Inflammatory macrophage treated with lipopolysaccharide for 4 hours (primary cell): ENCODE measurements around the gene TENT4B.
A peak's percentile ranks its signal among the peaks of the same experiment; 100 is the strongest.

ENCODE experiments used
- DNase-seq: peaks from one replicate; pipeline ENCODE4 v3.0.0-alpha.2; 2020

The TENT4B gene

DNA sequence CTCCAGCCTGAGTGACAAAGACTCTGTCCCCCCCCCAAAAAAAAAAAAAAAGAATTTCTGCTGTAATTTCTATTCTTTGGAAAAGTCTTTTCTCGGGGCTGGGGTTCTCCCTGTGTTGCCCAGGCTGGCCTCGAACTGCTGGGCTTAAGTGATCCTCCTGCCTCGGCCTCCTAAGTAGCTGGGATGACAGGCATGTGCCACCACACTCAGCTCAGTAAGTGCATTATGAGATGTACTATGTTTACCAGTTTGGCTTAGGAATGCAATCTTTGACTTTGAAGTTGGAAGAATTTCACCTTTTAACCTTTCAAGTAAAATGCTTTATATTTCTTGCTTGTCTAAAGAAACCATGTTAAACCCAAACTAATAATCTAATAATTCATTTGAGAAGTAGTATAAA, 85.2 kb downstream of the TENT4B start:
- DNase-seq: no peak

DNA sequence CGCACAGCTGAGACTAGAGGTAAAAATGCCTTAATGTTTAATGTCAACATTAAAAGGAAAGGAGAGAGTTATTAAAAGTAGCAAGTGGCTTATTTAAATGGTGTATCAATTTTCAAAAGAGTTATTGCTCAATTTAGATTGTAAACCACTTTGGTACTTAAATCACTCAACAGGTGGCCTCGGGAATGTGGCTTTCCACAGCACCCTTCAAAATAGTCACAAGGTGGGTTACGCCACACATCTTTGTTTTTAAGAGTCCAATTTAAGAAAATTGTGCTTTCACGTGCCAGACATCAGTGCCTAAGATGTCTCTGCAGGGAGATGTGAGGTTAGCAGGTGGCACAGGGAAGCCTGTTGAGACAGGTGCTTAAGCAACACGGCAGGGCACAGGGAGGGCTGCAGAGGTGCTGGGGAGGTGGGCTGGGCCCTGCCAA, 85.8 kb downstream of the TENT4B start:
- DNase-seq: no peak

DNA sequence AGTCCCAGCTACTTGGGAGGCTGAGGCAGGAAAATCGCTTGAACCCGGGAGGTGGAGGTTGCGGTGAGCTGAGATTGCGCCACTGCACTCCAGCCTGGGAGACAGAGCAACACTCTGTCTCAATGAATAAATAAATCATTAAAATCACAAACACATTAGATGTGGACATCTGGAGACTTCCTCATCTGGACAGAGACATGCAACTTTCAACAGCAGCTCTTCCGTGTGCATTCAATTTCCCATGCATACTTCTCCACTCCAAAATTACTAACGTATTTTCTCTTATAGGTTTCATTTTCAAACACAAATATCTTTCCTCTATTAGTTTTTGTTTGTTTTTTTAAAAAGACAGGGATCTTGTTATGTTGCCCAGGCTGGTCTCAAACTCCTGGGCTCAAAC, 89.9 kb downstream of the TENT4B start:
- DNase-seq: peak; percentile 67

DNA sequence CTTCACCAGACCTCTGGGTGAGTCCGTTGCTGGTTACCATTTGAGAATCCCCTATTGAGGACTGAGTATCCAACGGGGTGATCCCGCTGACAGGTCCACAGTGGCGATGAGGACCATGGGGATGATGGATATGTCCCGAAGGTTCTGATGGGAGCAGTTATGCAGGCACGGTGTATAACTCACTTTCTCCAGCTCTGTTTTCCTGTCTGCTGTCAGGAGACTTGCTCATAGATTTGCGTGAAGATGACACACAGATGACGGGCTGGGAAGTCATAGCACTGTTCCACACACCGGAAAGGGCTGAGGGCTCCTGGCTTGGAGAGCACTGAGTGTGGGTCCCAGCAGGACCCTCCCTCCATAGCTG, 91.0 kb downstream of the TENT4B start:
- DNase-seq: no peak

DNA sequence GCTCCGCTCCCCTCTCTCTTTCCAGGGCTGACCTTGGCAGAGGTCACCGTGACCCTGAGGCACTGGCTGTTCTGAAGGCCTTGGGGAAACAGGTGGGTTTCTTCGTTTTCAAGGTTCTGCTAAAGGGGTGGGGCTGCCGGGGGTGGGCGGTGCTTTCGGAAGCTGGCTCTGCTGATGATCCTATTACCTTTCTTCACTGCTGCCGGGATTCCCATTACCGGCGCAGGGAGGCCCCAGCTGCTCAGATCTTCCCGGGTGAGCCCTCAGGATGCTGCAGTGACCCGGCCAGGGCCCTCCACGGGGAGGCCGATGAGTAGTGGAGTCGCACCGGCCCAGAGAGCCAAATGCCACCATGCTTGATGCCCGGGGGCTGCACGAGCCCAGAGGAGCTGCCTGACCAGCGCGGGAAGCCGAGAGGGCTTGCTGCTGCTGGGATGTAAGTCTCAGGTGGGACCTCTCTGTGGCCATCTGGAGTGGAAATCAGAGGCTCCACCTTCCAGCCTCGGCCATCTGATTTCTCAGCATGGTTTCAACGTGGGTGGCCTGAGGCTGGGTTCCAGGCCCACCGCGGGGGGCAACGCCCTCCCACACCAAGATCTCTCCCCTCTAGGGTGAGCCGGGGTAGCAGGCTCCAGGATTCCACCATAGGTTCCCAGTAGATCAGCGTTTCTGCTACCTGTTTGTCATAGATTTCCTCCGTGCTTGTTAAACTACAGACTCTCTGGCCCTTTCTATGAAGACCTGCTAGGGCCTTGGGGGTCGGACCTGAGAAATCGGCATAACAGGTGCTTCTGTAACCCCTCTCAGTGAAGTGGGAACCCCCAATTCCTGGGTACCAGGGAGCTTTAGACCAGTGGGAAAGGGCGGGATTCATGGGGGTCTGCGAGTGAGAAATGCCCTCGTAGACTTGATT, 91.7 kb downstream of the TENT4B start:
- no peak for DNase-seq

DNA sequence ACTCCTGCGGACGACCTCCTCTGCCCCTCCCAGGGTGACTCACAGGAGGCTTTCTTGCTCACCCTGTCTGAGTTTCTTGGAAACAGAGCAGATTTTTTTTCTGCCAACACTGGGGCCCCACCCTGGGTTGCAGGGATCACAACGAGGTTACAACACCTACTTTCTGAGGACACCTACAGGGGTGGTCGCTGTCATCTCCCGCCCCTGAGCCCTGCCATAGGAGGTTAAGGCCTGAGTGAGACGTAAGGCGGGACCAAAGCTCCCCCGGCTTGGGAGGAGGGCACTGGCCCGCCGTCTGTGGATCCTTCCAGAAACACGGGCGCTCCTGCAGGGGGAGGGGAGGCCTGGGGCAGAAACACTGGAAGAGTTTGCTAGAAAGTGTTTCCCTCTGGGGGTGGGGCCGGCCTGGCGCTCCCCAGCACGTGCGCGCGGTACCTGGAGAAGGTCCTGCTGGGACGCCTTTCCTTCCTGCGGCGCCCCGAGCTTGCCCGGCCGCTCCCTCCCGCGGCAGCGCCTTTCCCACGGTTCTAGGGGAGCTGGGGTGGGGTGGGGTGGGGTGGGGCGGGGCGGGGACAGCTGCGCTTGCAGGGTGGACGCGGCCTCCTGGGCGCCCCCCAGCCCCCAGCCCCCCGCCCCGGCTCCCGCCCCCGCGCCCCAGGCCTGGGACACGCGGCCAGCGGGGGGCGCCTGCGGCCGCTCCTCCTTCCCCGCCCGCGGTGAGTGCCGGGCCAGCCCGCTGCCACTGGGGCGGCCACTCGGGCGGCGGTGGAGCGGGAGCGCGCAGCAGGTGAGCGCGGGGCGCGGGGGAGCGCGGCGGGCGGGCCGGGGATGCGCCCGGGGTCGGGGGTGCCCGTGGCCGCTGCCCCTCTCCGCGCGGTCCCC, 92.6 kb downstream of the TENT4B start:
- DNase-seq: peak; percentile 71

DNA sequence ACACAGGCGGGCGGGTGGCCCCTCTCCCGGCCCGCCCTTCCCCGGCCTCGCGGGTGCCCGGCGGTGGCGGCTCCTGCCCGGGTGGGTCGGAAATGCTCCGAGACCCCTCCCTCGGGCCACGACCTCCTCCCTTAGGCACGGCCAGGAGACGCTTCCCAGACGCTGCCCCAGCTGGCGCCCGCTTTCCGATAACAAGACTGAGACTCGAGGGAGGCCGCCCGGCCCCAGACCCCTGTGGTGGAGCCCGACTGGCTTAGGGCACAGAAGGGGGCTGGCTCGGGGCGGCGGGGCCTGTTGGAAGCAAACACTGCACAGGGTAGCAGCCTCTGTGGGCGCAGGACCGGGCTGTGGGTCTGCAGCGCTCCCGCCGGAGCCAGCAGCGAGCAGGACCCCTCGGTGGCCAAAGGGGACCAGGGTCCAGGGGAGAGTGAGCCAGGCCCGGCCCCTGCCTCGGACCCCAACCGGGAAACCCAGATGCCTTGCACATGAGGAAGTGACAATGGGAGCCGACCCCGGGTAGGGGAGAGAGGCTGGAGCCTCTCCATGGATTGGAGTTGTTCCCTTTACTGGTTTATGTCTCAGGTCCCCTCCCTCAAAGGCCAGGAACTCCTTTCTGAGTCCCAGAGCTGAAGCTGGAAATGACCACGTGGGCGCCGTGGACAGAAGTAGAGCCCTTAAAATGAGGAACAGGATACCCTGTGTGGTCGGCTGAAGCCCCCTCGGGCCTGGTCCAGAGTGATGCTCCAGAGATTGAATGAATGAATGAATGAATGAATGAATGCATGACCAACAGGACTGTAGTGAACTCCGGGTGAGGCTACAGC, 93.4 kb downstream of the TENT4B start:
- DNase-seq: peak; percentile 34

DNA sequence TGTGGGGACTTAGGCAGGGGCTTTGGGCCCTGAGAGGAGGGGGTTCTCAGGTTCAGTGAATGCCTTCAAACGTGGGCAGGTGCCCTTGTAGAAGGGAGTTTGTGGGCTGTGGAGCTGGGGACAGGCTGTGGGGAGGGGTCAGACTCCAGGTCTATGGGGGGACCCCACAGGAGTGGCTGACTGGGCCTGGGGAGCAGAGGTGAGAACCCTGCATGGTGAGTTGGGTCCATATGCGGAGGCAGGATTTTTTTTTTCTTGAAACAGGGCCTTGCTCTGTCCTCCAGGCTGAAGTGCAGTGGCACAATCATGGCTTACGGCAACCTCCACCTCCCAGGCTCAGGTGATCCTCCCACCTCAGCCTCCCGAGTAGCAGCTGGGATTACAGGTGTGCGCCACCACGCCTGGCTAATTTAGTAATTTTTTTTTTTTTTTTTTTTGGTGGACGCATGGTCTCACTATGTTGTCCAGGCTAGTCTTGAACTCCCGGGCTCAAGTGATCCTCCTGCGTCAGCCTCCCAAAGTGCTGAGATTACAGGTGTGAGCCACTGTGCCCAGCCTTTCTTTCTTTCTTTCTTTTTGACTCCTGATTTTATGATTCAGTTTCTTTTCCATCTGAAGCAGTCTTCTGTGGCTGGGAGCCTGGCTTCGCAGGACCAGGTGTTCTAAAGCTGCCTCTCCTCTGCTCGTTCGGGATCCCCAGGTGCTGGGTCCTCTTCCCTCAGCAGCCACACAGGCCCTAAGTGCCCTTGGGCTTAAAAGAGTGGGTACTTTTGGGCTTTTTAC, 94.2 kb downstream of the TENT4B start:
- no peak for DNase-seq

DNA sequence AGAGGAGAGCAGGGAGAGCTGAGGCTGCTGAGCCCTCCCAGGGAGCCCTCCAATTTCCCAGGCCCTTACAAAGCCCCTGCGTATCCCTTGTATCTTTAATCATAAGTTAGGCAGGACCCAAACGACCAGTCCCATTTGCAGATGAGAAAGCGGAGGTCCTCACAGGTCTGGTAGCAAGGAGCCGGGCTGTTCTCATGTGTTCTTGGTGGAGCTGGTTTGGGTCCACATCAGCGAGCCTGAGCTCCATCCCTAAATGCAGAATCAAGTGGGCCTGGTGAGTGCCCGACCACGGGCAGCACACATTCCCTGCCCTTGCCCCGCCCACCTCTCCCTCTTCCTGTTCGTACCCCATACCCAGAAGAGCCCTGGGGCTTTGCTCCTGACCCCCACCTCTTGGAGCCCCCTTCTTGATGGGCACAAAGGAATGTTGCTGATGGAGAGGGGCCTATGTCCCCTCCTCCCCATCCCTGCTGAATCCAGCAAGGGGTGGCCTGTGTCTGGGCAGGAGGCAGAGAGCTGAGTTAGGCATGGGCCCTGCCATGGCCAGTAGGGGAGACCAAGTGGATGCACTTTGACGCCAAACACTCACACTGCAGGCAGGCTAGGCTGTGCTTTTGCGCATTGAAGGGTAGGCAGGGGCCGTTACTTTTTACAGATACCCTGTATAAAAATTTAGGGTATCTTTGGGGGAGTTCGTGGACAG, 95.0 kb downstream of the TENT4B start:
- no peak for DNase-seq

DNA sequence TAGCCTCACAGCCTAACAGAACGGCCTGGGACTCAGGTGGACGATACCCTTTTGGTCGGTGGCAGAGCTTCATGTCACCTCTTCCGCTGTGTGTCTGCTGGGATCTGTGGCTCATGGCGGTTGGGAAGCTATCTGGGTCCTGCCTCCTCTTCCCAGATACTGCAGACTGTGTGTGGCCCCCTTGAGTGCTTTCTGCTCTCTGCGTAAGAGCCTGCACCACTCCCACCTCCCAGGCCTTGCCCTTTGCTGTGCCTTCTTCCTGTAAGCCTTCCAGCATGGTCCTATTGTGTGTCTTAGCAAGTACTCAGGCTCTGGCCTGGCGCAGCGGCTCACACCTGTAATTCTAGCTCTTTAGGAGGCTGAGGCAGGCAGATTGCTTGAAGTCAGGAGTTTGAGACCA, 95.7 kb downstream of the TENT4B start:
- no peak for DNase-seq

DNA sequence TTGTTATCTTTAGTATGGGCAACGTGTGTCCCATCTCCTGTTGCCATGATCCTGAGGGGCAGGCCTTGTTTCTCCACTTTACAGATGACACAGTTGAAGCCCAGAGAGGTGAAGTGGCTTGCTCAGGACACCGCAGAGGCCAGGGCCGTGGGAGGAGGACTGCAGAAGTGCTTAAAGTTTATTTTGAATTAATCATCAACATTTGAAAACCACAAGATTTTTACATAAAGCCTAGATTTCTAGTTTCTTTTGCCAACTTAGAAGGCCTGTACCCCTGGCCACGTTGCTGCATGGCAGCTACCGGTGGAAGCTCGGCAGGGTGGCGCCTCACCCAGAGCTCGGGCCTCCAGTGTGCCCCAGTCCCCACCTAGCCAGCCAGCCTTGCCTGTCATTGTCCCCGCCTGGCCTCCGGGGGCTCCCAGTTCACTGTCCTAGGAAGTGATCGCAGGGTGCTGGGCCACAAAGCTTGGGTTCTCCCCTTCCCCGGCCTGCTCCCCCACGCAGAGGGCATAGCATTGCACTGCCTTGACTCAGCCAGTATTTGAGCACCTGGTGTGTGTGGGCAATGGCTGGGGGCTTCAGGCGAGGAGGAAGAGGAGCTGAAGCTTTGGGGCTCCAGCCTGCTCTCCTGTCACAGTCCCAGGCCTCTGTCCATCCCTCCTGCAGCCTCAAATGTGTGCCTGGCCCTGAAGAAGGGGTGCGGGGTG, 98.4 kb downstream of the TENT4B start:
- DNase-seq: peak; percentile 76

DNA sequence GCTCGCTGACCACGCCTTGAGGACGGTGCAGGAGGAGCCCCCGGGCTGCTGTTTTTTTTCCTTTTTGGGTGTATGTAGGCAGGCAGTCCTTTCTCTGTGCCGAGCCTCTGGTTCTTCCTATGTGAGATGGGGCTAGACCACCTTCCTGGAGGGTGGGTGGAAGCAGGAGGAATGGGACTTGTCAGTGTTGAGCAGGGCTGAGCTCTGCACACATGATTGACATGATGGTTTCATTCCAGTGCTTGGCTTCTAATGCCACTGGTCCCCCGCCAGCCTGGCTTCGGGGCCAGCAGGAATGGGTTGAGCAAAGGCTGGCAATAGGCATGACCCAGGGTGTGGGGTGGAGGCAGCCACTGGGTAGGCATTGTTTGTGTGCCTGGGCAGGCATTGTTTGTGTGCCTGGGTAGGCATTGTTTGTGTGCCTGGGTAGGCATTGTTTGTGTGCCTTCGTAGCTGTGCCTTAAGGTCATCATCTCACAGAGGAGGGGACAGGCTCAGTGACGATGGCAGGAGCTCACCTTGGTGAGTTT, 99.0 kb downstream of the TENT4B start:
- no peak for DNase-seq

DNA sequence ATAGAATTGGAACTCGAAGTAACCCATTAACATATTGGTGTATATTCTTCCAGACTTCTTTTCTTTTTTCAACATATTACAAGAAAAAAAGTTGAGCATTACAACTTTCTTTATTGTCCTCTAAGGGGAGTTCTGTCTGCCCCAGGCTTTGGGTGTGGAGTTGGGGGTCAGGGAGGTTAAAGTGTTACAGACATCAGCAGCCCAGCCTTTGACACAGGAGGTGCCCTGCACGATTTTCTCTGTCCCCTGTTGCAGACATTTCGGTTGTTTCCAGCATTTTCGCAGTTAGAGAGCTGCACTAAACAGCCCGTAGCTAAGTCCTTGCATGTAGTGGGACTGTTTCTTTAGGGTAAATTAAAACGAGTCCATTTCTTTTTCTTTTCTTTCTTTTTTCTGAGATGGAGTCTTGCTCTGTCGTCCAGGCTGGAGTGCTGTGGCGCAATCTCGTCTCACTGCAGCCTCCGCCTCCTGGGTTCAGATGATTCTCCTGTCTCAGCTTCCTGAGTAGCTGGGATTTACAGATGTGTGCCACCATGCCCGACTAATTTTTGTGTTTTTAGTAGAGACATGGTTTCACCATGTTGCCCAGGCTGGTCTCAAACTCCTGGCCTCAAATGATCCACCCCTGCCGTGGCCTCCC, 99.9 kb downstream of the TENT4B start:
- no peak for DNase-seq

DNA sequence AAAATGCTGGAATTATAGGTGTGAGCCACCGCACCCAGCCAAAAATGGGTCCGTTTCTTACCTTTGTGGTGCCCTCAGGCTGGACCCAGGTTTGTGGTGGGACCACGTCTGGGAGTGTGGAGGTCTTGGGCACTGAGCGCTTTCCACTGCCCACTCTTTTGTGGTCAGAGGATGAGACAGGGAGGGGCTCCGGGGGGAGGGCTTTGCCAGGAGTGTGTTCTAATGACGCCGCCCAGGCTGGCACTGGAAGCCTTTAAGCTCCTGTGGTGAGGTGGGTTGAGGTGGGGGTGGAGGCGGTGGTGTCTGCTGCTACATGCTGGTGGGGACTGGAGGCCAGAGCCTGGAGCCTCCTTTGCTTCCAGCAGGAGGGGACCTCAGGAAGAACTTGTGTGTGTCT, 100.4 kb downstream of the TENT4B start:
- DNase-seq: no peak

DNA sequence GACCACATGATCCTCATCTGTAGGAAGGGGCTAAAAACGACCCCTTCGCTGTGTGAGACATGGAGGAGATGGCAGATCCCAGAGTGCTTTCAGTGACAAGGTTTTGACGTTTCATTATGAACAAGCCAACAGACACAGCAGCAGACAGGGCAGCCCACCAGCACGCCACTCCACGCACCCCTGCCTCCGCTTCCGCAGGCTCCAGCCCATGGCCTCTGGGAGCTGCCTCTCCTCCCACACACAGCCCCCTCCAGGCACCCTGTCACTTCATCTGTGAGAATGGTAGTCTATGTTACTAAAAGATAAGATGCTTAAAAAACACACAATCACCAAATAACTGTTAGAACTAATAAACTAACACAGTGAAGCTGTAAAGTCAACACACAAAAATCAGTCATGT, 101.0 kb downstream of the TENT4B start:
- no peak for DNase-seq

DNA sequence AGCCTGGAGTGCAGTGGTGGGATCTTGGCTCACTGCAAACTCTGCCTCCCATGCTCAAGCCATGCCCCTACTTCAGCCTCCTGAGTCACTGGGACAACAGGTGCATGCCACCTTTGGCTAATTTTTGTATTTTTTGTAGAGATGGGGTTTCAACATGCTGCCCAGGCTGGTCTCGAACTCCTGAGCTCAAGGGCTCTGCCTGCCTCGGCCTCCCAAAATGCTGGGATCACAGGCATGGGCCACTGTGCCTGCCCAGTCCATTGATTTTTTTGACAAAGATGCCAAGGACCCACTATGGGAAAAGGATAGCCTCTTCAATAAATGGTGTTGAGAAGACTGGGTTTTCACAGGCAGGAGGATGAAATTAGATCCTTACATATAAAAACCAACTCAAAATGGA, 102.4 kb downstream of the TENT4B start:
- DNase-seq: no peak

DNA sequence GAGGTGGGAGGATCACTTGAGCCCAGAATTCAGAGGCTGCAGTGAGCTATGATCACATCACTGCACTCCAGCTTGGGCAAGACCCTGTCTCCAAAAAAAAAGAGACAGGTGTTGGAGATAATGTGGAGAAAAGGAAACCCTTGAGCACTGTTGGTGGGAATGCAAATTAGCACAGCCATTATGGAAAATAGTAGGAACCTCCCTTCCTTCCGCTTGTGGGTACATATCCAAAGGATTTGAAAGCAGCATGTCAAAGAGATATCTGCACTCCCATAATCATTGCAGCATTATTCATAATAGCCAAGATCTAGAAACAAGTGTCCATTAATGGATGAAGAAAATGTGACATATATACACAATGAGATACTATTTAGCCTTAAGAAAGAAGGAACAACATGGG, 103.5 kb downstream of the TENT4B start:
- DNase-seq: no peak

DNA sequence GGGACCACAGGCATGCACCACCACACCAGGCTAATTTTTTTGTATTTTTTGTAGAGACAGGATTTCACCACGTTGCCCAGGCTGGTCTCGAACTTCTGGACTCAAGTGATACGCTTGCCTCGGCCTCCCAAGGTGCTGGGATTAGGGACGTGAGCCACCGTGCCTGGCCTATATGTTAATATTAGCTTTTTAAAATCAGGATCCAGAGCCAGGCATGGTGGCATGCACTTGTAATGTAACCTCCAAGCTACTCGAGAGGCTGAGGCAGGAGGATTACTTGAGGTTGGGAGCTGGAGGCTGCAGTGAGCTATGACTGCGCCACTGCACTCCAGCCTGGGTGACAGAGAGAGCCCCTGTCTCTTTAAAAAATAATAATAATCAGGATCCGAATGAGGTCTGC, 104.8 kb downstream of the TENT4B start:
- no peak for DNase-seq

DNA sequence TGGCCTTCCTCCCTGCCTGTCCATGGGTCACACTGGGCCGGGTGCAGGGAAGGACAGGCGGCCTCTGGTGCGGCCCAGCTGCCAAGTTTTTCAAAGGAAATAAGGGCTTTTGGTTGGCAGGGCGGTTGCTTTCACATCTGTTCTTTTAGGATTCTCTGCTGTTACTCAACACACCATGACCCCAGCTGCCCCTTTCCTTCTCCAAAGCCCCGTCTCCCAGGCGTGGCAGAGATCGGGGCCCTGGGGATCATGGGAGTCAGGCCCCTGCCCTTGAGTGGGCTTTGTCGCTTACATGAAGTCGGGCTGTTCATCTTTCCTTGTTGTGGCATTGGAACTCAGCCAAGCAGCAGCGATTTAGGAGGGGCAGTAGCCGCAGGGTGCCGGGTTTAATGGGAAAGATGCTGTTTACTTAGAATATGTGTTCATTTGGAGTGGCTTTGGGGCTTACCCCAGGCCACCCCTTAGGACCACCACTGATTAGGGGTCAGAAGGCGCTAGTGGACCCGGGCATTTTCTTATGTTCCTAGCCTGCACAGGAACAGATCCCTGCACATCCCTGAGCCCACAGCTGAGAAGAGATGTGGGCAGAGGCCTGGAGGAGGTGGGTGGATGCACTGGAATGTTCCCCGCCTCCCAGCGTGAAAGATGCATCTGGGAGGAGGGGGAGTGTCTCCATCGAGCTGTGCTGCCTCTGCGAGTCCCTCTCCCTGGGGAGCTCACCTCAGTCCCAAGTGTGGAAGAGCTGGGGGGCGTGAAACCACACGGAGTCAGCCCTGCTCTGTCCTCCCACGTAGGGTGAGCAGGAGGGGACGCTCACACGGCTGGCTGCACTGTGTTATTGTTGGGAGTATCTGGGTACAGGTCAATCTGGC, 106.5 kb downstream of the TENT4B start:
- no peak for DNase-seq
